DMS114 treated with DMSO at 0.1 percent for 48 hours (cell line): Measurements from ENCODE around the gene TRPC3.
"Not testable (repeated sequence)": the region's sequence is repeated elsewhere in the genome, so short reads cannot be mapped to it uniquely, and the experiment has no call there.

Source experiments
- DNase-seq: peaks from one replicate; lab custom pipeline; 2025; ENCODE audit not compliant: unreplicated experiment; lab: John Stamatoyannopoulos, UW

TRPC3 gene

GRCh38 chr4:121950212-121950679 is 1.6 kb downstream of the TRPC3 start:
- DNase-seq = no peak

GRCh38 chr4:121946644-121947043 is 5.2 kb downstream of the TRPC3 start:
- no peak for DNase-seq

- no peak for DNase-seq
These were observed 7.9 kb downstream of the TRPC3 start for GRCh38 chr4:121943941-121944340.

- no peak for DNase-seq
These were observed 12.2 kb downstream of the TRPC3 start for GRCh38 chr4:121939690-121940089.

GRCh38 chr4:121938282-121939092 is 13.4 kb downstream of the TRPC3 start:
- no peak for DNase-seq

- no peak for DNase-seq
These were observed 15.8 kb downstream of the TRPC3 start for GRCh38 chr4:121936101-121936500.

- no peak for DNase-seq
These were observed 17.2 kb downstream of the TRPC3 start for GRCh38 chr4:121934635-121935034.

- no peak for DNase-seq
These were observed 19.5 kb downstream of the TRPC3 start for GRCh38 chr4:121932212-121932974.

GRCh38 chr4:121930304-121930703 is 21.6 kb downstream of the TRPC3 start:
- DNase-seq = no peak

- DNase-seq = no peak
These were observed 23.9 kb downstream of the TRPC3 start for GRCh38 chr4:121927948-121928347.

GRCh38 chr4:121926490-121926889 is 25.4 kb downstream of the TRPC3 start:
- not testable (repeated sequence) for DNase-seq

GRCh38 chr4:121923306-121923705 is 28.6 kb downstream of the TRPC3 start:
- no peak for DNase-seq

GRCh38 chr4:121913667-121914066 is 38.2 kb downstream of the TRPC3 start:
- no peak for DNase-seq

GRCh38 chr4:121908346-121908745 is 43.5 kb downstream of the TRPC3 start:
- DNase-seq = no peak

- DNase-seq = peak; percentile 32
These were observed 51.5 kb downstream of the TRPC3 start for GRCh38 chr4:121900132-121900983.

- DNase-seq = no peak
These were observed 53.7 kb downstream of the TRPC3 start for GRCh38 chr4:121898150-121898549.

GRCh38 chr4:121888134-121888533 is 63.7 kb downstream of the TRPC3 start:
- DNase-seq = no peak

- no peak for DNase-seq
These were observed 66.7 kb downstream of the TRPC3 start for GRCh38 chr4:121885115-121885514.

- DNase-seq = no peak
These were observed 70.7 kb downstream of the TRPC3 start for GRCh38 chr4:121881158-121881557.

GRCh38 chr4:121879135-121879534 is 72.7 kb downstream of the TRPC3 start:
- DNase-seq = no peak

GRCh38 chr4:121877041-121877773 is 74.7 kb downstream of the TRPC3 start:
- no peak for DNase-seq
